Endothelial cell of umbilical vein (primary cell): ENCODE measurements around the gene ACHE. TPM values are rescaled to one million over a fixed set of nuclear protein-coding genes. Genes with fewer than 3 reads are reported as not detected.

ENCODE experiments used
- BruUV-seq: library from RNA; stranded (reverse); fragments of 400-500 nt; replicated peaks from 2 replicates; lab custom pipeline; 2021; lab: Mats Ljungman, UMichigan
- CTCF ChIA-PET: fragments of 300-600, 350-600 bp; sonication (Branson Sonifier 250); formaldehyde crosslinking; loops from one replicate; lab custom pipeline; 2021; ENCODE audit warnings: antibody characterized with exemption, inconsistent platforms; lab: Charles Lee
- POLR2A ChIA-PET: fragments of 300-600, 350-600 bp; sonication (Branson Sonifier 250); formaldehyde crosslinking; loops from one replicate; lab custom pipeline; 2021; ENCODE audit warnings: antibody characterized with exemption, inconsistent platforms; lab: Charles Lee
- DNase-seq: peaks from one replicate; pipeline ENCODE4 v3.0.0-alpha.2; 2011; ENCODE audit warnings: low read depth, low spot score
- FAIRE-seq: peaks from 2 replicates; lab custom pipeline; 2011; peaks lifted over from hg19 to GRCh38; lab: Jason Lieb, UNC
- H2AFZ ChIP-seq: 2 replicates; pipeline ENCODE4 v1.6.0; 2012; ENCODE audit warnings: low read depth, low read length, control low read depth, inconsistent platforms
- H3K27ac ChIP-seq: 2 replicates; pipeline ENCODE4 v1.5.1; 2011; ENCODE audit warnings: low read depth, mild to moderate bottlenecking, control low read depth, low read length, moderate library complexity; ENCODE audit not compliant: insufficient read depth
- H3K27me3 ChIP-seq, 2 experiments: 2 replicates each; pipeline versions ENCODE4 v1.6.0 to v1.6.1; 2011; ENCODE audit warnings: low read length in 2 of 2, mixed read lengths in 1 of 2; ENCODE audit not compliant: control insufficient read depth in 2 of 2, insufficient read depth in 2 of 2
- H3K36me3 ChIP-seq, 2 experiments: 2 replicates in 1 of 2; 3 replicates in 1 of 2; pipeline ENCODE4 v1.5.1; 2011; ENCODE audit warnings: low read length in 2 of 2, mild to moderate bottlenecking in 1 of 2, moderate library complexity in 1 of 2; ENCODE audit not compliant: control insufficient read depth in 2 of 2, insufficient read depth in 2 of 2; ENCODE audit errors: extremely low read depth in 1 of 2
- H3K4me1 ChIP-seq: 3 replicates; pipeline ENCODE4 v1.5.1; 2011; ENCODE audit warnings: mild to moderate bottlenecking, low read length; ENCODE audit not compliant: control insufficient read depth, insufficient read depth; ENCODE audit errors: extremely low read depth
- H3K4me2 ChIP-seq: 2 replicates; pipeline ENCODE4 v1.6.1; 2011; ENCODE audit warnings: low read length, control low read depth, mixed read lengths; ENCODE audit not compliant: insufficient read depth
- H3K4me3 ChIP-seq, 3 experiments: fragments of 200-600 bp in 1 of 3; sonication (generic), shearing (Covaris generic) in 1 of 3; replicated peaks in 1 of 3; 2 replicates each; pipeline ENCODE4 v1.5.1; 2011 to 2016; ENCODE audit warnings: control low read depth in 3 of 3, low read length in 3 of 3, mild to moderate bottlenecking in 2 of 3, inconsistent platforms in 1 of 3, low read depth in 1 of 3, moderate library complexity in 1 of 3; ENCODE audit not compliant: insufficient read depth in 1 of 3
- H3K79me2 ChIP-seq: 2 replicates; pipeline ENCODE4 v1.6.0; 2012; ENCODE audit warnings: low read length, inconsistent platforms; ENCODE audit not compliant: control insufficient read depth, insufficient read depth
- H3K9ac ChIP-seq: replicated peaks from 2 replicates; pipeline ENCODE3; 2011; ENCODE audit warnings: low read length, control low read depth; ENCODE audit not compliant: insufficient read depth; ENCODE audit errors: extremely low read depth
- H3K9me1 ChIP-seq: replicated peaks from 3 replicates; pipeline ENCODE4 v1.6.0; 2011; ENCODE audit warnings: mild to moderate bottlenecking, low read length; ENCODE audit not compliant: control insufficient read depth, insufficient read depth; ENCODE audit errors: extremely low read depth
- H3K9me3 ChIP-seq: replicated peaks from 2 replicates; pipeline ENCODE4 v1.5.1; 2012; ENCODE audit warnings: low read length, inconsistent platforms; ENCODE audit not compliant: control insufficient read depth, insufficient read depth
- H4K20me1 ChIP-seq: replicated peaks from 2 replicates; pipeline ENCODE3; 2011; ENCODE audit warnings: mild to moderate bottlenecking, low read length; ENCODE audit not compliant: control insufficient read depth, insufficient read depth; ENCODE audit errors: extremely low read depth
- EZH2 ChIP-seq: IDR thresholded peaks from 2 replicates; pipeline ENCODE4 v1.6.1; 2012; ENCODE audit warnings: borderline replicate concordance, low read depth, mild to moderate bottlenecking, moderate library complexity, low read length, inconsistent platforms; ENCODE audit not compliant: severe bottlenecking
- FOS ChIP-seq: IDR thresholded peaks from 2 replicates; pipeline ENCODE4 v1.6.1; 2011; ENCODE audit warnings: mild to moderate bottlenecking, low read length, moderate library complexity, borderline replicate concordance; ENCODE audit not compliant: insufficient read depth
- GATA2 ChIP-seq: IDR thresholded peaks from 2 replicates; pipeline ENCODE4 v1.7.0; 2011; ENCODE audit warnings: low read depth, mild to moderate bottlenecking, moderate library complexity, mixed read lengths, low read length; ENCODE audit not compliant: insufficient read length, insufficient read depth
- JUN ChIP-seq: IDR thresholded peaks from 2 replicates; pipeline ENCODE4 v1.6.1; 2011; ENCODE audit warnings: borderline replicate concordance, low read depth; ENCODE audit not compliant: insufficient read length, insufficient read depth
- MYC ChIP-seq: IDR thresholded peaks from one replicate; pipeline ENCODE4 v1.6.1; 2011; ENCODE audit warnings: mild to moderate bottlenecking, low read depth, low read length
- POLR2A ChIP-seq: IDR thresholded peaks from 2 replicates; pipeline ENCODE4 v1.6.1; 2012; ENCODE audit warnings: low read depth, mild to moderate bottlenecking, control low read depth, low read length
- POLR2AphosphoS5 ChIP-seq: IDR thresholded peaks from 2 replicates; pipeline ENCODE4 v1.6.1; 2012; ENCODE audit warnings: low read depth, mild to moderate bottlenecking, control low read depth, low read length, moderate library complexity; ENCODE audit not compliant: insufficient read depth
- dilution Hi-C: fragments of 300-500 bp; cut with MboI; formaldehyde crosslinking; loops from one replicate; pipeline ENCODE4 v1.15.0; 2019; ENCODE audit warnings: low sequenced_read_pairs; ENCODE audit not compliant: extremely low pct_ligation_motif_present
- intact Hi-C: fragments of 100-400 bp; cut with micrococcal nuclease; formaldehyde crosslinking; loops from one replicate; pipeline ENCODE4 v1.10.0; 2022
- polyA plus RNA-seq, 4 experiments: library from polyadenylated mRNA; depleted of rRNA in 3 of 4; stranded (reverse) in 3 of 4; unstranded in 1 of 4; fragments of >200 nt; gene quantifications; 2 replicates each; pipeline versions ENCODE4 v1.2.1 to v1.2.3, GENCODE V29; 2011 to 2012; ENCODE audit warnings: missing spikeins in 1 of 4
- total RNA-seq: library from RNA; stranded (reverse); gene quantifications from 2 replicates; pipeline ENCODE4 v1.2.3, GENCODE V29; 2021
- TF ChIP-seq, protein P1 (sequence below), 2 donors: IDR thresholded peaks; 1 replicate in 1 of 2; 2 replicates in 1 of 2; pipeline ENCODE4 v1.5.1; 2011; ENCODE audit warnings: low read length in 2 of 2, mild to moderate bottlenecking in 2 of 2, moderate library complexity in 2 of 2, control low read depth in 1 of 2, inconsistent platforms in 1 of 2, low read depth in 1 of 2; ENCODE audit not compliant: insufficient read depth in 1 of 2; ENCODE audit errors: extremely low read depth in 1 of 2
- TF ChIP-seq, protein P2 (sequence below): IDR thresholded peaks from 2 replicates; pipeline ENCODE4 v1.6.1; 2011; ENCODE audit not compliant: insufficient read depth, insufficient read length

Gene ACHE
- total and polyA plus RNA-seq, 2 donors (not counting 3 experiments of a cell fraction or from before 2014, with no cell fraction given) = 0.18 to 0.28 TPM

DNA sequence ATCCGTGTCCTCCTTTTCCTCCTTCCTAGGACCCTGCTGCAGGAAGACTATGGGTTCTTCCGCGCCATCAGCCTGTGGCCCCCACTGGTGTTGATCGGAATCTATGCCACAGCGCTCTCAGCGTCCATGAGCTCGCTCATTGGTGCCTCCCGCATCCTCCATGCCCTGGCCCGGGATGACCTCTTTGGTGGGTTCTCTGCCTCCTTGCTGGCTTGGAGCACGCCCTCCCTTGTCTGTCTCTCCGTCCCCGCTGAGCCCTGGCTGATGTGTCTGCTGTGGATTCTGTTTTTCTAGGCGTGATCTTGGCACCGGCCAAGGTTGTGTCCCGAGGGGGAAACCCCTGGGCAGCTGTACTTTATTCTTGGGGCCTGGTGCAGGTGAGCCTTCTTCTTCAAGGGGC is 35.8 kb downstream of the ACHE start:
- DNase-seq (no peak), FAIRE-seq (no peak)
- Histone ChIP-seq H3K9me3 (no peaks in the 10 kb centered on the region), H2AFZ (no peak overlapping the region), H3K9me1 (no peaks in the 10 kb centered on the region), H3K27me3 (no peaks in the 10 kb centered on the region), H3K9ac (no peak overlapping the region), H3K4me2 (no peak overlapping the region), H4K20me1 (no peaks in the 10 kb centered on the region), H3K79me2 (no peaks in the 10 kb centered on the region), H3K4me3 (no peak overlapping the region), H3K27ac (no peak overlapping the region), H3K4me1 (peaks cover 10% of the 10 kb centered on the region), H3K36me3 (peaks cover 5 to 11% of the 10 kb centered on the region in 2 experiments)
- ChIA-PET POLR2A (no interaction called here), CTCF (no interaction called here)
- BruUV-seq = no TSS peak
- TF ChIP-seq POLR2A (no peak), EZH2 (no peak), POLR2AphosphoS5 (no peak), JUN (no peak), GATA2 (no peak), MYC (no peak), FOS (no peak)
- TF ChIP-seq, protein P1, sequence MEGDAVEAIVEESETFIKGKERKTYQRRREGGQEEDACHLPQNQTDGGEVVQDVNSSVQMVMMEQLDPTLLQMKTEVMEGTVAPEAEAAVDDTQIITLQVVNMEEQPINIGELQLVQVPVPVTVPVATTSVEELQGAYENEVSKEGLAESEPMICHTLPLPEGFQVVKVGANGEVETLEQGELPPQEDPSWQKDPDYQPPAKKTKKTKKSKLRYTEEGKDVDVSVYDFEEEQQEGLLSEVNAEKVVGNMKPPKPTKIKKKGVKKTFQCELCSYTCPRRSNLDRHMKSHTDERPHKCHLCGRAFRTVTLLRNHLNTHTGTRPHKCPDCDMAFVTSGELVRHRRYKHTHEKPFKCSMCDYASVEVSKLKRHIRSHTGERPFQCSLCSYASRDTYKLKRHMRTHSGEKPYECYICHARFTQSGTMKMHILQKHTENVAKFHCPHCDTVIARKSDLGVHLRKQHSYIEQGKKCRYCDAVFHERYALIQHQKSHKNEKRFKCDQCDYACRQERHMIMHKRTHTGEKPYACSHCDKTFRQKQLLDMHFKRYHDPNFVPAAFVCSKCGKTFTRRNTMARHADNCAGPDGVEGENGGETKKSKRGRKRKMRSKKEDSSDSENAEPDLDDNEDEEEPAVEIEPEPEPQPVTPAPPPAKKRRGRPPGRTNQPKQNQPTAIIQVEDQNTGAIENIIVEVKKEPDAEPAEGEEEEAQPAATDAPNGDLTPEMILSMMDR (IDR thresholded peaks at IDR 0.05; ENCODE audit: extremely low read depth in 1 of 2, insufficient read depth in 1 of 2, low read depth in 1 of 2, low read length in 2 of 2) = no peak
- TF ChIP-seq, protein P2, sequence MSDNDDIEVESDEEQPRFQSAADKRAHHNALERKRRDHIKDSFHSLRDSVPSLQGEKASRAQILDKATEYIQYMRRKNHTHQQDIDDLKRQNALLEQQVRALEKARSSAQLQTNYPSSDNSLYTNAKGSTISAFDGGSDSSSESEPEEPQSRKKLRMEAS = no peak
- intact Hi-C loops (loop anchor here (10.0 kb wide), 1 partner anchor 275 kb away; the partner anchor contains the start of genes FBXO24 and LRCH4), dilution Hi-C loops (no loop called here)
